ENCODE measurements around the gene SIM1. TPM values are rescaled to one million over a fixed set of nuclear protein-coding genes. Genes with fewer than 3 reads are reported as not detected.

Gene SIM1
- total and polyA plus RNA-seq, 2 of the 8 experiments (the other 6 are each of a cell fraction or from before 2014, with no cell fraction given) = 0.02 to 0.39 TPM

GRCh38 chr6:100343316-100344077 lies 121.2 kb downstream of the SIM1 start:
- no peak overlapping the region for H2BK20ac ChIP-seq (ENCODE audit: low read length)
- ChIA-PET CTCF (ENCODE audit: partially characterized antibody) (interaction anchor here (0.6 to 1.4 kb wide), 6 partner anchors 31 to 552 kb away, joined by 3 to 4 read pairs (median 3); no protein-coding TSS in a partner anchor), POLR2A (ENCODE audit: partially characterized antibody) (interaction anchor here (0.6 kb wide), 1 partner anchor 168 kb away, joined by 3 read pairs; no protein-coding TSS in a partner anchor)
- no peak overlapping the region for H4K91ac ChIP-seq (replicated peaks; ENCODE audit: insufficient read length, low read length)
- no peaks in the 10 kb centered on the region for H4K20me1 ChIP-seq (replicated peaks in 1 of 2; ENCODE audit: control insufficient read depth in 1 of 2, insufficient read depth in 2 of 2, low read length in 2 of 2)
- no peaks in the 10 kb centered on the region for H3K79me2 ChIP-seq (ENCODE audit: control insufficient read depth in 1 of 2, insufficient read depth in 2 of 2, low read length in 2 of 2)
- H3K9me3 ChIP-seq (ENCODE audit: insufficient read depth in 2 of 2, low read depth in 1 of 2, low read length in 1 of 2) = no peaks in the 10 kb centered on the region
- H3K18ac ChIP-seq (ENCODE audit: extremely low read depth, low read length) = no peak overlapping the region
- H3K79me1 ChIP-seq (ENCODE audit: low read depth, low read length) = no peaks in the 10 kb centered on the region
- no peak overlapping the region for H3K23ac ChIP-seq (ENCODE audit: insufficient read length)
- no peak overlapping the region for H3K4ac ChIP-seq (replicated peaks; ENCODE audit: insufficient read length, low read depth, low read length)
- no peak overlapping the region for H2AK5ac ChIP-seq (ENCODE audit: low read depth, low read length)
- no peak overlapping the region for H3K14ac ChIP-seq (ENCODE audit: insufficient read length)
- TF ChIP-seq CHD2 (IDR thresholded peaks at IDR 0.05; ENCODE audit: low read length) = no peak
- H3K56ac ChIP-seq (replicated peaks; ENCODE audit: insufficient read length, low read depth, low read length) = no peak overlapping the region
- H2AFZ ChIP-seq (ENCODE audit: low read length) = no peak overlapping the region
- H3K36me3 ChIP-seq (ENCODE audit: control insufficient read depth in 2 of 4, insufficient read depth in 4 of 4, low read length in 3 of 4) = no peaks in the 10 kb centered on the region
- no peak overlapping the region for H3K4me3 ChIP-seq (ENCODE audit: extremely low read depth in 1 of 4, insufficient read depth in 2 of 4, low read depth in 3 of 4, low read length in 4 of 4)
- no peak overlapping the region for H2BK12ac ChIP-seq (ENCODE audit: low read depth, low read length)
- no peaks in the 10 kb centered on the region for H3K4me1 ChIP-seq (replicated peaks in 1 of 4; ENCODE audit: control insufficient read depth in 3 of 4, insufficient read depth in 4 of 4, low read length in 3 of 4)
- H3K4me2 ChIP-seq (ENCODE audit: insufficient read depth in 1 of 2, low read depth in 2 of 2, low read length in 2 of 2) = no peak overlapping the region
- FAIRE-seq (no peak), DNase-seq (ENCODE audit: low read depth in 1 of 2, low spot score in 2 of 2) (no peak)
- H3K27me3 ChIP-seq (replicated peaks in 1 of 4; ENCODE audit: control insufficient read depth in 3 of 4, extremely low read depth in 1 of 4, insufficient read depth in 3 of 4, low read length in 3 of 4) = no peaks in the 10 kb centered on the region
- no peak overlapping the region for H4K8ac ChIP-seq (ENCODE audit: extremely low read depth, insufficient read depth, low read length)
- H4K5ac ChIP-seq (ENCODE audit: insufficient read length, low read depth, low read length) = no peak overlapping the region
- H3K9ac ChIP-seq (replicated peaks in 1 of 4; ENCODE audit: extremely low read depth in 1 of 4, low read depth in 3 of 4, low read length in 3 of 4) = no peak overlapping the region
- WGBS, 2 experiments (ENCODE audit: extremely low coverage in 1 of 2, insufficient coverage in 1 of 2, insufficient read length in 1 of 2, insufficient replicate concordance in 2 of 2, low coverage in 1 of 2, low lambda C conversion rate in 2 of 2, missing lambda C conversion rate in 1 of 2) = 86% methylated on average over 4 of the region's 4 CpGs; no CpG with 5 or more reads in 1 of the 2 experiments
- H3K23me2 ChIP-seq (ENCODE audit: low read depth, low read length) = no peaks in the 10 kb centered on the region; the same call in 1 of the 2 replicates
- no peak overlapping the region for H3K27ac ChIP-seq (ENCODE audit: low read depth, low read length)
- H2BK5ac ChIP-seq (ENCODE audit: low read depth, low read length) = no peak overlapping the region
- H2BK15ac ChIP-seq (ENCODE audit: low read length) = no peak overlapping the region
- H2BK120ac ChIP-seq (replicated peaks; ENCODE audit: low read depth, low read length) = no peak overlapping the region
